Measurements from ENCODE around the gene PPIP5K2. TPM values are rescaled to one million over a fixed set of nuclear protein-coding genes. Genes with fewer than 3 reads are reported as not detected.
"Not testable (repeated sequence)": the region's sequence is repeated elsewhere in the genome, so short reads cannot be mapped to it uniquely, and the experiment has no call there.

Gene PPIP5K2
- total and polyA plus RNA-seq, 2 donors (not counting 3 experiments of a cell fraction or from before 2014, with no cell fraction given) = 20.8 to 69.4 TPM

DNA sequence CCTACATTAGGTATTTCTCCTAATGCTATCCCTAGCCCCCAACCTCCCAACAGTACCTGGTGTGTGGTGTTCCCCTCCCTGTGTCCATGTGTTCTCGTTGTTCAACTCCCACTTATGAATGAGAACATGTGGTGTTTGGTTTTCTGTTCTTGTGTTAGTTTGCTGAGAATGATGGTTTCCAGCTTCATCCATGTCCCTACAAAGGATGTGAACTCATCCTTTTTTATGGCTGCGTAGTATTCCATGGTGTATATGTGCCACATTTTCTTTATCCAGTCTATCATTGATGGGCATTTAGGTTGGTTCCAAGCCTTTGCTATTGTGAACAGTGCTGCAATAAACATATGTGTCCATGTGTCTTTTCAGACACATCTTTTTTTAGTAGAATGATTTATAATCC lies 99.0 kb downstream of the PPIP5K2 start:
- dilution Hi-C loops (cut with MboI; ENCODE audit: extremely low pct_ligation_motif_present, low sequenced_read_pairs); H3K4me3 ChIP-seq (replicated peaks in 1 of 3; ENCODE audit: insufficient read depth in 1 of 3, low read depth in 1 of 3, low read length in 3 of 3): not testable (repeated sequence)

DNA sequence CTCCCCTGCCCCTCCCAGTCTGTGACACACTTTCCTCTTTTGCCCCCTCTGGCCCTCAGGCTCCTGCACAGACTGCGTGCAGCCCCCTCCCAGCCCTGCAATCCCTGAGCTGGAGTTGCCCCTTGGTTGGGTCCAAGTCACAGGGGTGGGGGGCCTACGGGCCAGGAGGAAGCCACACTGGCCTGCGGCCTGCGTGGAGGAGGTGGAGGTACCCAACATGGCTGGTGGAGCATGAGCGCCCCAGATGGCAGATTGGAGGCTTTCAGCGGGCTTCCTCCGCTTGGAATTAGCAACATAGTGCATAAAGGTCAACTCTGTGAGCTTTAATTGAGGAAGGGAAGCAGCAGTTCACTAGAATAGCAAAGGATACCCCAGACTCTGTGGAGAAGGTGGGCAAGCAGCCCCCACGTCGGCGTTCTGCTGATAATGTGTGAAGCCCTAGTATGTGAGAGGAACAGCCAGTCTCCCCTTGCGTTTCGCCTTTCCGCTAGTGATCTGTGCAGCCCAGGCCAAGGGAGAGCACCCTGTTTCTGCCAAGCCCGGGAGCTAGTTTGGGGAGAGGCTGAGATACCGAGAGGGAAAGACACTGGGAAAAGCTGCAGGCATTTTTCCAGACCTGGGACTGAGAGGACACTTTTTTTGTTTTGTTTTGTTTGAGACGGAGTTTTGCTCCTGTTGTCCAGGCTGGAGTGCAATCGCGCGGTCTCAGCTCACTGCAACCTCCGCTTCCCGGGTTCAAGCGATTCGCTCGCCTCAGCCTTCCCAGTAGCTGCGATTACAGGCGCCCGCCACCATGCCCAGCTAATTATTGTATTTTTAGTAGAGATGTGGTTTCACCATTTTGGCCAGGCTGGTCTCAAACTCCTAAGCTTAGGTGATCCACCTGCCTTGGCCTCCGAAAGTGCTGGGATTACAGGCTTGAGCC lies 103.2 kb downstream of the PPIP5K2 start:
- Histone ChIP-seq H3K4me2 (ENCODE audit: insufficient read depth, low read length) (no peak overlapping the region), H3K9ac (replicated peaks; ENCODE audit: extremely low read depth, insufficient read depth, low read length) (no peak overlapping the region), H3K4me3 (replicated peaks in 1 of 3; ENCODE audit: insufficient read depth in 1 of 3, low read depth in 1 of 3, low read length in 3 of 3) (no peak overlapping the region), H3K9me1 (replicated peaks; ENCODE audit: control insufficient read depth, extremely low read depth, insufficient read depth, low read length) (no peaks in the 10 kb centered on the region), H4K20me1 (replicated peaks; ENCODE audit: control insufficient read depth, extremely low read depth, insufficient read depth, low read length) (no peaks in the 10 kb centered on the region), H3K9me3 (replicated peaks; ENCODE audit: control insufficient read depth, insufficient read depth, low read length) (no peaks in the 10 kb centered on the region), H3K27ac (ENCODE audit: insufficient read depth, low read depth, low read length) (no peak overlapping the region), H3K36me3 (ENCODE audit: control insufficient read depth in 2 of 2, extremely low read depth in 1 of 2, insufficient read depth in 2 of 2, low read length in 2 of 2) (no peaks in the 10 kb centered on the region), H3K79me2 (ENCODE audit: control insufficient read depth, insufficient read depth, low read length) (no peaks in the 10 kb centered on the region), H3K27me3 (ENCODE audit: control insufficient read depth in 2 of 2, insufficient read depth in 2 of 2, low read length in 2 of 2) (no peaks in the 10 kb centered on the region), H3K4me1 (ENCODE audit: control insufficient read depth, extremely low read depth, insufficient read depth, low read length) (peaks cover 2% of the 10 kb centered on the region), H2AFZ (ENCODE audit: low read depth, low read length) (no peak overlapping the region)
- no peak for FAIRE-seq
- no peak for DNase-seq (ENCODE audit: low read depth, low spot score)
- CTCF ChIA-PET = interaction anchor here (0.9 to 4.0 kb wide), 22 partner anchors 8 to 687 kb away, joined by 3 to 45 read pairs (median 10); partner anchors contain the start of genes GIN1 and PPIP5K2
- POLR2A ChIA-PET = no interaction called here
- BruUV-seq (replicated peaks) = no TSS peak
- TF ChIP-seq POLR2A (IDR thresholded peaks at IDR 0.05; ENCODE audit: low read depth, low read length) (no peak), JUN (IDR thresholded peaks at IDR 0.05; ENCODE audit: borderline replicate concordance, insufficient read depth, insufficient read length, low read depth) (no peak), POLR2AphosphoS5 (IDR thresholded peaks at IDR 0.05; ENCODE audit: insufficient read depth, low read depth, low read length) (no peak), MYC (IDR thresholded peaks at IDR 0.05; ENCODE audit: low read depth, low read length) (no peak), GATA2 (IDR thresholded peaks at IDR 0.05; ENCODE audit: insufficient read depth, insufficient read length, low read depth, low read length) (no peak), EZH2 (IDR thresholded peaks at IDR 0.05; ENCODE audit: borderline replicate concordance, low read depth, low read length, severe bottlenecking) (no peak), FOS (IDR thresholded peaks at IDR 0.05; ENCODE audit: borderline replicate concordance, insufficient read depth, low read length) (no peak)
- TF ChIP-seq, protein P1, sequence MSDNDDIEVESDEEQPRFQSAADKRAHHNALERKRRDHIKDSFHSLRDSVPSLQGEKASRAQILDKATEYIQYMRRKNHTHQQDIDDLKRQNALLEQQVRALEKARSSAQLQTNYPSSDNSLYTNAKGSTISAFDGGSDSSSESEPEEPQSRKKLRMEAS (IDR thresholded peaks at IDR 0.05; ENCODE audit: insufficient read depth, insufficient read length) = no peak
- TF ChIP-seq, protein P2, sequence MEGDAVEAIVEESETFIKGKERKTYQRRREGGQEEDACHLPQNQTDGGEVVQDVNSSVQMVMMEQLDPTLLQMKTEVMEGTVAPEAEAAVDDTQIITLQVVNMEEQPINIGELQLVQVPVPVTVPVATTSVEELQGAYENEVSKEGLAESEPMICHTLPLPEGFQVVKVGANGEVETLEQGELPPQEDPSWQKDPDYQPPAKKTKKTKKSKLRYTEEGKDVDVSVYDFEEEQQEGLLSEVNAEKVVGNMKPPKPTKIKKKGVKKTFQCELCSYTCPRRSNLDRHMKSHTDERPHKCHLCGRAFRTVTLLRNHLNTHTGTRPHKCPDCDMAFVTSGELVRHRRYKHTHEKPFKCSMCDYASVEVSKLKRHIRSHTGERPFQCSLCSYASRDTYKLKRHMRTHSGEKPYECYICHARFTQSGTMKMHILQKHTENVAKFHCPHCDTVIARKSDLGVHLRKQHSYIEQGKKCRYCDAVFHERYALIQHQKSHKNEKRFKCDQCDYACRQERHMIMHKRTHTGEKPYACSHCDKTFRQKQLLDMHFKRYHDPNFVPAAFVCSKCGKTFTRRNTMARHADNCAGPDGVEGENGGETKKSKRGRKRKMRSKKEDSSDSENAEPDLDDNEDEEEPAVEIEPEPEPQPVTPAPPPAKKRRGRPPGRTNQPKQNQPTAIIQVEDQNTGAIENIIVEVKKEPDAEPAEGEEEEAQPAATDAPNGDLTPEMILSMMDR (IDR thresholded peaks at IDR 0.05; ENCODE audit: extremely low read depth in 1 of 2, insufficient read depth in 1 of 2, low read depth in 1 of 2, low read length in 2 of 2) = no peak
- dilution Hi-C loops (cut with MboI; ENCODE audit: extremely low pct_ligation_motif_present, low sequenced_read_pairs) (no loop called here), intact Hi-C loops (cut with micrococcal nuclease) (loop anchor here (5.0 kb wide), 1 partner anchor 251 kb away; no protein-coding TSS in a partner anchor)

More for the DNA sequence above, 99.0 kb downstream of the PPIP5K2 start:
- H3K27me3 ChIP-seq (ENCODE audit: control insufficient read depth in 2 of 2, insufficient read depth in 2 of 2, low read length in 2 of 2); H3K36me3 ChIP-seq (ENCODE audit: control insufficient read depth in 2 of 2, extremely low read depth in 1 of 2, insufficient read depth in 2 of 2, low read length in 2 of 2); POLR2A ChIA-PET; H4K20me1 ChIP-seq (replicated peaks; ENCODE audit: control insufficient read depth, extremely low read depth, insufficient read depth, low read length); FAIRE-seq; H3K9ac ChIP-seq (replicated peaks; ENCODE audit: extremely low read depth, insufficient read depth, low read length); H3K9me1 ChIP-seq (replicated peaks; ENCODE audit: control insufficient read depth, extremely low read depth, insufficient read depth, low read length); BruUV-seq (replicated peaks); H3K4me2 ChIP-seq (ENCODE audit: insufficient read depth, low read length); H2AFZ ChIP-seq (ENCODE audit: low read depth, low read length); H3K27ac ChIP-seq (ENCODE audit: insufficient read depth, low read depth, low read length); H3K79me2 ChIP-seq (ENCODE audit: control insufficient read depth, insufficient read depth, low read length); DNase-seq (ENCODE audit: low read depth, low spot score); H3K9me3 ChIP-seq (replicated peaks; ENCODE audit: control insufficient read depth, insufficient read depth, low read length): not testable (repeated sequence)
- CTCF ChIA-PET = interaction anchor here (1.2 to 3.0 kb wide), 3 partner anchors 11 to 683 kb away, joined by 3 to 16 read pairs (median 3); no protein-coding TSS in a partner anchor
- H3K4me1 ChIP-seq (ENCODE audit: control insufficient read depth, extremely low read depth, insufficient read depth, low read length) = peaks cover 30% of the 10 kb centered on the region
- intact Hi-C loops (cut with micrococcal nuclease) = loop anchor here (5.0 kb wide), 1 partner anchor 67 kb away; no protein-coding TSS in a partner anchor
